Ishikawa (cell line): Measurements from ENCODE around the gene CBFA2T2.

ENCODE experiments used
- CEBPB ChIP-seq: IDR thresholded peaks from 2 replicates; pipeline ENCODE4 v1.6.1; 2012
- CREB1 ChIP-seq: IDR thresholded peaks from 2 replicates; pipeline ENCODE4 v1.6.1; 2012; ENCODE audit warnings: low read depth
- EGR1 ChIP-seq: IDR thresholded peaks from 2 replicates; pipeline ENCODE4 v1.6.1; 2012
- EP300 ChIP-seq: IDR thresholded peaks from 2 replicates; pipeline ENCODE4 v1.6.1; 2012; ENCODE audit warnings: borderline replicate concordance
- FOXM1 ChIP-seq: IDR thresholded peaks from 2 replicates; pipeline ENCODE4 v1.6.1; 2012; ENCODE audit warnings: low read depth, borderline replicate concordance
- NFIC ChIP-seq: IDR thresholded peaks from 2 replicates; pipeline ENCODE4 v1.6.1; 2012
- RAD21 ChIP-seq: IDR thresholded peaks from 2 replicates; pipeline ENCODE4 v1.6.1; 2012; ENCODE audit warnings: low read depth
- TAF1 ChIP-seq: IDR thresholded peaks from 2 replicates; pipeline ENCODE4 v1.6.1; 2012; ENCODE audit warnings: low read depth, mild to moderate bottlenecking
- TCF12 ChIP-seq: IDR thresholded peaks from 2 replicates; pipeline ENCODE4 v1.6.1; 2012; ENCODE audit warnings: low read depth
- TEAD4 ChIP-seq: IDR thresholded peaks from 2 replicates; pipeline ENCODE4 v1.6.1; 2012
- YY1 ChIP-seq: IDR thresholded peaks from 2 replicates; pipeline ENCODE4 v1.6.1; 2012; ENCODE audit warnings: low read depth
- ZBTB7A ChIP-seq: IDR thresholded peaks from 2 replicates; pipeline ENCODE4 v1.6.1; 2012; ENCODE audit warnings: low read depth
- TF ChIP-seq, protein P1 (sequence below): IDR thresholded peaks from 2 replicates; pipeline ENCODE4 v1.6.1; 2012; ENCODE audit warnings: low read depth, mild to moderate bottlenecking
- TF ChIP-seq, protein P2 (sequence below): IDR thresholded peaks from 2 replicates; pipeline ENCODE4 v1.6.1; 2012
- TF ChIP-seq, protein P3 (sequence below): IDR thresholded peaks from 2 replicates; pipeline ENCODE4 v1.6.1; 2012

CBFA2T2 gene

DNA sequence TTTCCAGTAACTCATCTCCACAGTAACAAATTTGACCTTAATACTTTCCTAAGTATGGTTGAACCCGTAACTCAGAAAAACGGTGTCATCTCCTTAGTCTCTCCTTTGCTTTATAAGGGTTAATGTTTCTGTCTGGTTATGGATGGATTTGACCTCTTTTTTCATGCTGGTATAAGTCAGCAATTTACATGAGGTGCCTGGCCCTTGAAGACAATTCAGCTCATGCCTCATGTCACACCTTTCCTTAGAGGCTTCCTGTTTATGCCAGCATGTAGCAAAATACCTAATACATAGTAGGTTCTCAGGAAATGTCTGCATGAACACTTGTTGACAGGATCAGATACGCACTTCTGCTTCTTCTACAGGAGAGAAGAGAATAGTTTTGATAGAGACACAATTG lies 134.5 kb downstream of the CBFA2T2 start:
- TF ChIP-seq, protein P1, sequence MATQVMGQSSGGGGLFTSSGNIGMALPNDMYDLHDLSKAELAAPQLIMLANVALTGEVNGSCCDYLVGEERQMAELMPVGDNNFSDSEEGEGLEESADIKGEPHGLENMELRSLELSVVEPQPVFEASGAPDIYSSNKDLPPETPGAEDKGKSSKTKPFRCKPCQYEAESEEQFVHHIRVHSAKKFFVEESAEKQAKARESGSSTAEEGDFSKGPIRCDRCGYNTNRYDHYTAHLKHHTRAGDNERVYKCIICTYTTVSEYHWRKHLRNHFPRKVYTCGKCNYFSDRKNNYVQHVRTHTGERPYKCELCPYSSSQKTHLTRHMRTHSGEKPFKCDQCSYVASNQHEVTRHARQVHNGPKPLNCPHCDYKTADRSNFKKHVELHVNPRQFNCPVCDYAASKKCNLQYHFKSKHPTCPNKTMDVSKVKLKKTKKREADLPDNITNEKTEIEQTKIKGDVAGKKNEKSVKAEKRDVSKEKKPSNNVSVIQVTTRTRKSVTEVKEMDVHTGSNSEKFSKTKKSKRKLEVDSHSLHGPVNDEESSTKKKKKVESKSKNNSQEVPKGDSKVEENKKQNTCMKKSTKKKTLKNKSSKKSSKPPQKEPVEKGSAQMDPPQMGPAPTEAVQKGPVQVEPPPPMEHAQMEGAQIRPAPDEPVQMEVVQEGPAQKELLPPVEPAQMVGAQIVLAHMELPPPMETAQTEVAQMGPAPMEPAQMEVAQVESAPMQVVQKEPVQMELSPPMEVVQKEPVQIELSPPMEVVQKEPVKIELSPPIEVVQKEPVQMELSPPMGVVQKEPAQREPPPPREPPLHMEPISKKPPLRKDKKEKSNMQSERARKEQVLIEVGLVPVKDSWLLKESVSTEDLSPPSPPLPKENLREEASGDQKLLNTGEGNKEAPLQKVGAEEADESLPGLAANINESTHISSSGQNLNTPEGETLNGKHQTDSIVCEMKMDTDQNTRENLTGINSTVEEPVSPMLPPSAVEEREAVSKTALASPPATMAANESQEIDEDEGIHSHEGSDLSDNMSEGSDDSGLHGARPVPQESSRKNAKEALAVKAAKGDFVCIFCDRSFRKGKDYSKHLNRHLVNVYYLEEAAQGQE, result no peak
- no peak for TF ChIP-seq FOXM1
- TF ChIP-seq, protein P2, sequence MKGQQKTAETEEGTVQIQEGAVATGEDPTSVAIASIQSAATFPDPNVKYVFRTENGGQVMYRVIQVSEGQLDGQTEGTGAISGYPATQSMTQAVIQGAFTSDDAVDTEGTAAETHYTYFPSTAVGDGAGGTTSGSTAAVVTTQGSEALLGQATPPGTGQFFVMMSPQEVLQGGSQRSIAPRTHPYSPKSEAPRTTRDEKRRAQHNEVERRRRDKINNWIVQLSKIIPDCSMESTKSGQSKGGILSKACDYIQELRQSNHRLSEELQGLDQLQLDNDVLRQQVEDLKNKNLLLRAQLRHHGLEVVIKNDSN, result no peak
- no peak for TF ChIP-seq RAD21
- TF ChIP-seq TAF1, result no peak
- no peak for TF ChIP-seq CREB1
- TF ChIP-seq NFIC, result no peak
- TF ChIP-seq, protein P3, sequence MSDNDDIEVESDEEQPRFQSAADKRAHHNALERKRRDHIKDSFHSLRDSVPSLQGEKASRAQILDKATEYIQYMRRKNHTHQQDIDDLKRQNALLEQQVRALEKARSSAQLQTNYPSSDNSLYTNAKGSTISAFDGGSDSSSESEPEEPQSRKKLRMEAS, result no peak
- TF ChIP-seq EGR1, result no peak
- TF ChIP-seq ZBTB7A, result no peak
- TF ChIP-seq CEBPB, result no peak

DNA sequence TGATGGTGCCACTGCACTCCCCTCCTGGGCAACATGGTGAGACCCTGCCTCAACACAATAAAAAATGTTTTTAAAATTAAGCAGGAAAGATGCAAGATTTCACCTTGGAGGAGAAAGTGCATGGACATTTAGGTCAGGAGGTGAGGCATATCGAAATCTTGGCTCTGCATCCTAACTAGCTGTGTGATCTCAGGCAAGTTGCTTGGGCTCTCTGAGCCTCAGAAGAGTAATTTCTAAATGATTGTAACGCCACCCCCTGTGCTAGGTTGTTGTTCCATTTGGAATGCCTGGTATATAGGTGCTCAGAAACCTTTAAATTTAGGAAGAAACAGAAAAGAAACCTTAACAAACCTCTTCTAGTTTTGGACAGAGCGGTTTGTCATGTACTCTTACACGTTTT lies 136.3 kb downstream of the CBFA2T2 start:
- TF ChIP-seq TAF1 (no peak), TCF12 (no peak), CEBPB (no peak), EP300 (no peak), YY1 (no peak), TEAD4 (no peak), NFIC (no peak), RAD21 (no peak)
- TF ChIP-seq, protein P3, result no peak
- TF ChIP-seq, protein P2, result no peak
- TF ChIP-seq, protein P1, result no peak

DNA sequence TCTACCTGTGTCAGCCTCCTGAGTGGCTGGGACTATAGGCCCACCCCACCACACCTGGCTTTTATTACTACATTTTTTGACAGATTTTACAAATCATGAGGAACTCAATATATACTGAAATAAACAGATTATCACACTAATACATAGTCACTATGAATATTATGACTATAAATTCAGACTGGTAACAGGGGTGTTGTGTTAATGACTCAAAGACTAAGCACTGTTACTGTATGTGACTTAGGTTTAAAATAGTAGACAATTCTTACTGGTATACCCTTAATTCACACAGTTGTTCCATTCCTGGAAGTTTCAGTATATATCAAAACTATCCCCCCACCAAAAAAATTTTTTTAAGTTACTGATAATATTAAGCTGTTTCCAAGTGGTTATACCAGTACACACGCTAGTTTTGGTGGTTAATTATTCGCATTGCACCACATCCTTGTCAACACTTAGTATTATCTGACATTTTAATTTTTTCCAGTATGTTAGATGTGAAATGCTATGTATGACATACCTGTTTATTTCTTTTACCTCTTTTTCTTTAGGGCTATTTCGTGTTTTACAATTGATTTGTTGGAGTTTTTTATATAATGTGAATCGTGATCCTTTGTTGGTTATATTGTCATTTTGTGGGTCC lies 137.8 kb downstream of the CBFA2T2 start:
- TF ChIP-seq CEBPB (no peak), EP300 (no peak), YY1 (no peak), CREB1 (no peak), TCF12 (no peak), EGR1 (no peak), RAD21 (no peak), FOXM1 (no peak), NFIC (no peak), TAF1 (no peak), ZBTB7A (no peak), TEAD4 (no peak)
- TF ChIP-seq, protein P1, result no peak
- TF ChIP-seq, protein P2, result no peak
- TF ChIP-seq, protein P3, result no peak

DNA sequence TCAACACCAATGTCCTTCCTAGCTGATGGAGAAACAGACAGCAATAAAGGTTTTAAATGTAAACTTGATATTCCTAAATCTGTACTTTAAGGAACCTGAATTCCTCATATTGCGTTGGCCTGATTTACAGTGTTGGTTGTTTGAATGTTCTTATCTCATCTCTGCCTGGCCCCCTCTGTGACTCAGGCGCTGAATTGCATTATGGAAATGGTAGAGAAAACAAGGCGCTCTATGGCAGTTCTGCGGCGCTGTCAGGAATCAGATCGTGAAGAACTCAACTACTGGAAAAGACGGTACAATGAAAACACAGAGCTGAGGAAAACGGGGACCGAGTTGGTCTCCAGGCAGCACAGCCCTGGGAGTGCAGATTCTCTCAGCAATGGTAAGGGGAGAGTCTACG lies 139.6 kb downstream of the CBFA2T2 start:
- TF ChIP-seq YY1 (no peak), CEBPB (no peak), EP300 (no peak), ZBTB7A (no peak), CREB1 (no peak), FOXM1 (no peak), EGR1 (no peak), TAF1 (no peak), RAD21 (no peak), TCF12 (no peak), TEAD4 (no peak), NFIC (no peak)
- TF ChIP-seq, protein P1, result no peak
- TF ChIP-seq, protein P3, result no peak
- TF ChIP-seq, protein P2, result no peak
